ENCODE measurements around the gene PTPRE.

The PTPRE gene

GRCh38 chr10:128081720-128082119, 174.8 kb downstream of the PTPRE start:
- FAIRE-seq (no peak), DNase-seq (ENCODE audit: insufficient read length, low spot score) (no peak)
- no peak for TF ChIP-seq CTCF (IDR thresholded peaks at IDR 0.05; ENCODE audit: insufficient read depth, missing control alignments)

DNA sequence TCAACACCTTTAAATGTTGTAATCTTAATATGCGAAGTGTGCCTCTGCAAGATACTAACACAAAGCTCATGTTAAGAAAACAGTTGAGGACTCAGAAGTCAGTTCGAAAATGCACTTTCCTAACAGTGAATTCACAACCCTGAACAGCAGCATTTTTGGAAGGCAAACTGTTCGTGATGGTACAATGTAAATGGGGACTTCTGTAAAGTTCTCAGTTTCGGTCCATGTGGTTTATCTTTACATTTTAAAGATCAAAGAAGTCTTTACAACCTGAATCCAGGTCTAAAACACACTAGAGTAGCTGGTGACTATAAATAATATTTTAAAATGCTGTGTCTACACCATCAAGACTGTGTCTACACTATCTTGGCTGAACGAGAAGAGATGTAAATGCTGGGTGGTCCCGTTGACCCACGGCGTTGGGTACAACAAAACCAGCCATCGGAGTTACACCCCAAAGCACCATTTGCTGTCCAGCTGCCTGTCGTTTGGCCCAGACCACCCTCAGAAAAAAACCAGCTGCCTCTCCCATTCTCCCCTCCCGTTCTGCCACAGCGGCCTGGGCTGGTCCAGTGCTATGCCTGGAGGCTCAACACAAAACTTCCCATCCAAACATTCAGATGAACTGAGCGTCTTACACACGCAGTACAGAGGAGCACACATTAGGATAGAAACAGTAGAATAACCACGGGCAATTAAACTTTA, 176.4 kb downstream of the PTPRE start:
- no peak for TF ChIP-seq CTCF (IDR thresholded peaks at IDR 0.05; ENCODE audit: insufficient read depth, missing control alignments)
- FAIRE-seq, result no peak
- DNase-seq (ENCODE audit: insufficient read length, low spot score), result no peak

- TF ChIP-seq CTCF (IDR thresholded peaks at IDR 0.05; ENCODE audit: insufficient read depth, missing control alignments), result no peak
- FAIRE-seq, result no peak
- no peak for DNase-seq (ENCODE audit: insufficient read length, low spot score)
These were observed 177.5 kb downstream of the PTPRE start for GRCh38 chr10:128084364-128084763.

DNA sequence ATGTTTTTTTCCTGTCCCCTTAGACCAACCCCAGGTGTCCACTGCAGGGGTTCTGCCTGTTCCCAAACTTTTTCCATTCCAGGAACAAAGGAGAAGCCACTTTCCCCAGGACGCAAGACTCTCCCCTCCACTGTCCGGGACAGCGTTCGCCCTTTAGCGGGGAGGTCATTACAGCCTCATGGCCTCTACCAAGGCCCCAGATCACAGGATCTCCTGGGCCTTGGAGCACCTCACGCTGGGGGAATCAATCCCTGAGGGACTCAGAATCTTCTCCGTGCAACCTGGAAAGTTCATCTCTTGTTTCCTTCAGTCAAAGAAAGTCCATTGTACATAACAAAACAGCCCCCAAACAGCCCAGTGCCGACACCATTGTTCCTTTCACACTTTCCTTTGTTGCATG, 178.1 kb downstream of the PTPRE start:
- DNase-seq (ENCODE audit: insufficient read length, low spot score) (no peak), FAIRE-seq (no peak)
- TF ChIP-seq CTCF (IDR thresholded peaks at IDR 0.05; ENCODE audit: insufficient read depth, missing control alignments), result no peak

DNA sequence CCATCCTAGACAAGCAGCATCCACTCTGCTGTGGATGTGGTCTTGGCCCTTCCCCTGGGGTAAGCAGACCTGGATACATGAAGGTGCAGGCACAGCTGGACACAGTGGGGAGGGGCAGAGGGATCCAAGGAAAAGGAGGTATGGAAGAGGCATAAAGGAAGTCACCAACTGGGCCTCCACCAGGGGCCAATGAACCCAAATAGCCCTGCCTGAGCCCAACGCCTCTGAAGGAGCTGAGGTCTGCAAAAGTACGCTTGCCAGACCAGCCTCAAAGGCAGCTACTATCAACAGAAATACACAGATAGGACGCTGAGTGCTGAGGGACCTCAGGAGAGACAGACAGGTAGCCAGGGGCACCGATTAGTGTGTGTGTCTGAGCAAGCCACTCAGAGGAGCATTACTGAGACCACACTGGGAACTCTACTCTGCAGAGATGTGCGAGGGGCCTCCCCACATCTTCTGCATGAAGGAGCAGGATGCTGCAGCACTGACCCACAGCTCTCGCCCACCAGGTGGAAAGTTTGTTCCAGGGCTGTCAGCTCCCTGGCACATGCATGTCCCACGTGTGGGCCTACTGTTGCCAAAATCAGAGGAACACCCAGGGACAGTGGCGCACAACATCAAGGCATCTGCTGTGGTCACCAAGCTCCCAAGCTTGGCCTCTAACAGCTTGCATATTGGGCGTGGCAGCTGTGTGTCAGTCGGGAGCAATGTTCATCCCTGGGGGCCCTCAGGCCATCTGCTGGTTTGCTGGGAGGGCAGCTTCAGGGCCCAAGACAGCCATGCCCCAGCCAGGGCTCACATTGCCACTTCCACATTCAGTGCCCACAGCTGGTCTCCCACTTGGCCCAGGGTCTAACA, 179.3 kb downstream of the PTPRE start:
- no peak for DNase-seq (ENCODE audit: insufficient read length, low spot score)
- TF ChIP-seq CTCF (IDR thresholded peaks at IDR 0.05; ENCODE audit: insufficient read depth, missing control alignments), result no peak
- no peak for FAIRE-seq

DNA sequence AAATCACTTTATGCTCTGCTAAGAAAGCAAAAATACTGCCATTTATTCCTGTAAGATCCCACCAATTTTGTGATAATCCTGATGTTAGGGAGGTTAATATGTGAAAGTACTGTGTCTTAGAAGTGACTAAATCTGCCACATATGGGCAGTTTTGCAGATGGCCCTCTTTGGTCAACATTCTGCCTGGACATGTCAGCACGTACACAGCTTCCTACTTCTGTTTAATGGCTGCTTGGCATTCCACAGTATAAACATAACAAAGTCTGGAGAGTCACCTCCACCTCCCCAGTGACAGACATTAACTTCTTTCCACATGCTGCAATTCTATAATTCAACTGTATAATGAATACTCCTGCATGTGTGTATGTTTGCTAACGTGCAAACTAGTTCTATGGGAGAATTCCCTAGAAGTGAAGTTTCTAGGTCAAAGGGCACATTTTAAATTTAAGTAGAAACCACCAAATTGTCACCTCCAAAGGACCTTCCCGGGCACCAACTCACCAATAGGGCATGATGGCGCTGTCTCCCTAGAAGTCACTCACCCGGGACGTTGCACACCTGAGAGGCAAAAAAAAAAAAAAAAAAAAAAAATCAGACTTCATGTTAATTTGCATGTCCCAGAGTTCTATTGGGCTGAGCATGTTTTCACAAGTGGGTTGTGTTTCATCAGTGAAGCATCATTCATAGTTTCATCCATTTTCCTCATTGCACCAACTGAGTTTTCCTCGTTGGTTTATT, 180.4 kb downstream of the PTPRE start:
- no peak for FAIRE-seq
- no peak for DNase-seq (ENCODE audit: insufficient read length, low spot score)

More for the DNA sequence above, 180.4 kb downstream of the PTPRE start:
- TF ChIP-seq CTCF (IDR thresholded peaks at IDR 0.05; ENCODE audit: insufficient read depth, missing control alignments), result no peak
